Measurements from ENCODE around the gene KRTAP26-1.

- no peak for TF ChIP-seq RARB (CRISPR knock-in tag; IDR thresholded peaks at IDR 0.05)
- TF ChIP-seq ZNF565 (CRISPR knock-in tag; conservative IDR thresholded peaks at IDR 0.05; ENCODE audit: low read depth), result no peak
- no peak for TF ChIP-seq ZFP30 (CRISPR knock-in tag; IDR thresholded peaks at IDR 0.05)
These were observed 4.4 kb downstream of the KRTAP26-1 start for GRCh38 chr21:30315701-30316100.
